ENCODE data around the gene ZNF598.
"Not testable (repeated sequence)": the region's sequence is repeated elsewhere in the genome, so short reads cannot be mapped to it uniquely, and the experiment has no call there.

Gene ZNF598

GRCh38 chr16:2015117-2015946 lies 5.7 kb upstream of the ZNF598 start:
- Histone ChIP-seq H3K4me1 (ENCODE audit: insufficient read depth, low read length) (0 out of 2 replicates have a peak, but pooled peaks cover 3% of the 10 kb centered on the region), H3K4me3 (ENCODE audit: low read length) (no peak overlapping the region), H3K9ac (ENCODE audit: low read depth, low read length) (no peak overlapping the region), H3K27me3 (ENCODE audit: insufficient read depth, low read length) (peaks cover 28% of the 10 kb centered on the region), H3K27ac (ENCODE audit: low read depth, low read length) (no peak overlapping the region), H3K9me3 (ENCODE audit: insufficient read depth, low read depth, low read length) (no peaks in the 10 kb centered on the region), H3K36me3 (ENCODE audit: insufficient read depth, low read length) (no peaks in the 10 kb centered on the region)
- WGBS = 93% methylated on average over 23 of the region's 24 CpGs

GRCh38 chr16:2013527-2013926 lies 3.9 kb upstream of the ZNF598 start:
- H3K4me1 ChIP-seq (ENCODE audit: insufficient read depth, low read length) = peaks cover 7% of the 10 kb centered on the region; the same call in 1 of the 2 replicates
- no peaks in the 10 kb centered on the region for H3K36me3 ChIP-seq (ENCODE audit: insufficient read depth, low read length)
- no peak overlapping the region for H3K4me3 ChIP-seq (ENCODE audit: low read length)
- H3K27me3 ChIP-seq (ENCODE audit: insufficient read depth, low read length) = peaks cover 10% of the 10 kb centered on the region
- WGBS = 95% methylated on average over 15 of the region's 15 CpGs
- H3K27ac ChIP-seq (ENCODE audit: low read depth, low read length) = no peak overlapping the region
- H3K9me3 ChIP-seq (ENCODE audit: insufficient read depth, low read depth, low read length) = no peaks in the 10 kb centered on the region
- H3K9ac ChIP-seq (ENCODE audit: low read depth, low read length) = no peak overlapping the region

- H3K9me3 ChIP-seq (ENCODE audit: insufficient read depth, low read depth, low read length); H3K27me3 ChIP-seq (ENCODE audit: insufficient read depth, low read length); H3K36me3 ChIP-seq (ENCODE audit: insufficient read depth, low read length); H3K9ac ChIP-seq (ENCODE audit: low read depth, low read length); H3K27ac ChIP-seq (ENCODE audit: low read depth, low read length); H3K4me3 ChIP-seq (ENCODE audit: low read length): not testable (repeated sequence)
- WGBS = 90% methylated on average over 9 of the region's 9 CpGs
- peaks cover 14% of the 10 kb centered on the region; the same call in 1 of the 2 replicates for H3K4me1 ChIP-seq (ENCODE audit: insufficient read depth, low read length)
These were observed 2.1 kb upstream of the ZNF598 start for GRCh38 chr16:2011726-2012125.

- WGBS = under 1% methylated on average over 55 of the region's 55 CpGs
- Histone ChIP-seq H3K27me3 (ENCODE audit: insufficient read depth, low read length) (no peaks in the 10 kb centered on the region), H3K36me3 (ENCODE audit: insufficient read depth, low read length) (peaks cover 7% of the 10 kb centered on the region), H3K9me3 (ENCODE audit: insufficient read depth, low read depth, low read length) (no peaks in the 10 kb centered on the region), H3K4me1 (ENCODE audit: insufficient read depth, low read length) (peaks cover 17% of the 10 kb centered on the region; the same call in 1 of the 2 replicates), H3K27ac (ENCODE audit: low read depth, low read length) (peak overlapping the region; percentile 73; the same call in 1 of the 2 replicates), H3K9ac (ENCODE audit: low read depth, low read length) (peak overlapping the region; percentile 92), H3K4me3 (ENCODE audit: low read length) (peak overlapping the region; percentile 96)
These were observed 383 bp downstream of the ZNF598 start for GRCh38 chr16:2009164-2009711.

GRCh38 chr16:2008631-2009163 lies 924 bp downstream of the ZNF598 start:
- peak overlapping the region; percentile 73; the same call in 1 of the 2 replicates for H3K27ac ChIP-seq (ENCODE audit: low read depth, low read length)
- 12% methylated on average over 23 of the region's 23 CpGs for WGBS
- no peaks in the 10 kb centered on the region for H3K9me3 ChIP-seq (ENCODE audit: insufficient read depth, low read depth, low read length)
- peaks cover 7% of the 10 kb centered on the region for H3K36me3 ChIP-seq (ENCODE audit: insufficient read depth, low read length)
- H3K9ac ChIP-seq (ENCODE audit: low read depth, low read length) = peak overlapping the region; percentile 92
- peak overlapping the region; percentile 96 for H3K4me3 ChIP-seq (ENCODE audit: low read length)
- H3K27me3 ChIP-seq (ENCODE audit: insufficient read depth, low read length) = no peaks in the 10 kb centered on the region
- peaks cover 19% of the 10 kb centered on the region; the same call in 1 of the 2 replicates for H3K4me1 ChIP-seq (ENCODE audit: insufficient read depth, low read length)

GRCh38 chr16:2008009-2008526 lies 1.6 kb downstream of the ZNF598 start:
- Histone ChIP-seq H3K9me3 (ENCODE audit: insufficient read depth, low read depth, low read length) (no peaks in the 10 kb centered on the region), H3K27ac (ENCODE audit: low read depth, low read length) (no peak overlapping the region), H3K9ac (ENCODE audit: low read depth, low read length) (no peak overlapping the region), H3K4me3 (ENCODE audit: low read length) (peak overlapping the region; percentile 96), H3K36me3 (ENCODE audit: insufficient read depth, low read length) (peaks cover 13% of the 10 kb centered on the region), H3K4me1 (ENCODE audit: insufficient read depth, low read length) (peaks cover 19% of the 10 kb centered on the region; the same call in 1 of the 2 replicates), H3K27me3 (ENCODE audit: insufficient read depth, low read length) (no peaks in the 10 kb centered on the region)
- 91% methylated on average over 15 of the region's 15 CpGs for WGBS

- Histone ChIP-seq H3K27ac (ENCODE audit: low read depth, low read length) (no peak overlapping the region), H3K4me3 (ENCODE audit: low read length) (peak overlapping the region; percentile 96; the same call in 1 of the 2 replicates), H3K27me3 (ENCODE audit: insufficient read depth, low read length) (no peaks in the 10 kb centered on the region), H3K9me3 (ENCODE audit: insufficient read depth, low read depth, low read length) (no peaks in the 10 kb centered on the region), H3K9ac (ENCODE audit: low read depth, low read length) (peak overlapping the region; percentile 36; the same call in 1 of the 2 replicates), H3K36me3 (ENCODE audit: insufficient read depth, low read length) (peaks cover 21% of the 10 kb centered on the region), H3K4me1 (ENCODE audit: insufficient read depth, low read length) (peaks cover 19% of the 10 kb centered on the region; the same call in 1 of the 2 replicates)
- 92% methylated on average over 16 of the region's 16 CpGs for WGBS
These were observed 2.4 kb downstream of the ZNF598 start for GRCh38 chr16:2007081-2007836.

- H3K9ac ChIP-seq (ENCODE audit: low read depth, low read length) = no peak overlapping the region
- H3K27me3 ChIP-seq (ENCODE audit: insufficient read depth, low read length) = no peaks in the 10 kb centered on the region
- H3K36me3 ChIP-seq (ENCODE audit: insufficient read depth, low read length) = peaks cover 30% of the 10 kb centered on the region
- no peaks in the 10 kb centered on the region for H3K9me3 ChIP-seq (ENCODE audit: insufficient read depth, low read depth, low read length)
- peaks cover 19% of the 10 kb centered on the region; the same call in 1 of the 2 replicates for H3K4me1 ChIP-seq (ENCODE audit: insufficient read depth, low read length)
- H3K4me3 ChIP-seq (ENCODE audit: low read length) = no peak overlapping the region
- H3K27ac ChIP-seq (ENCODE audit: low read depth, low read length) = no peak overlapping the region
- WGBS = 91% methylated on average over 8 of the region's 8 CpGs
These were observed 3.3 kb downstream of the ZNF598 start for GRCh38 chr16:2006317-2006716.

GRCh38 chr16:2005646-2006045 lies 4.0 kb downstream of the ZNF598 start:
- Histone ChIP-seq H3K36me3 (ENCODE audit: insufficient read depth, low read length) (peaks cover 37% of the 10 kb centered on the region), H3K4me3 (ENCODE audit: low read length) (no peak overlapping the region), H3K4me1 (ENCODE audit: insufficient read depth, low read length) (peaks cover 19% of the 10 kb centered on the region; the same call in 1 of the 2 replicates), H3K9ac (ENCODE audit: low read depth, low read length) (no peak overlapping the region), H3K27me3 (ENCODE audit: insufficient read depth, low read length) (no peaks in the 10 kb centered on the region), H3K27ac (ENCODE audit: low read depth, low read length) (no peak overlapping the region), H3K9me3 (ENCODE audit: insufficient read depth, low read depth, low read length) (no peaks in the 10 kb centered on the region)
- WGBS = 92% methylated on average over 21 of the region's 21 CpGs

- Histone ChIP-seq H3K27ac (ENCODE audit: low read depth, low read length) (peak overlapping the region; percentile 74; the same call in 1 of the 2 replicates), H3K9ac (ENCODE audit: low read depth, low read length) (no peak overlapping the region), H3K27me3 (ENCODE audit: insufficient read depth, low read length) (no peaks in the 10 kb centered on the region), H3K4me3 (ENCODE audit: low read length) (no peak overlapping the region), H3K36me3 (ENCODE audit: insufficient read depth, low read length) (peaks cover 43% of the 10 kb centered on the region), H3K9me3 (ENCODE audit: insufficient read depth, low read depth, low read length) (no peaks in the 10 kb centered on the region), H3K4me1 (ENCODE audit: insufficient read depth, low read length) (peaks cover 14% of the 10 kb centered on the region; the same call in 1 of the 2 replicates)
- WGBS = 90% methylated on average over 34 of the region's 34 CpGs
These were observed 4.7 kb downstream of the ZNF598 start for GRCh38 chr16:2004795-2005517.

Measured in HUES64 (cell line).